GM21576 (cell line): ENCODE measurements around the gene SWI5.
"Not testable (repeated sequence)": the region's sequence is repeated elsewhere in the genome, so short reads cannot be mapped to it uniquely, and the experiment has no call there.

Experiments used
- ATAC-seq: cut with Tn5 transposase; IDR thresholded peaks from one replicate; pipeline ENCODE4 v1.9.1; 2021; ENCODE audit warnings: mild to moderate bottlenecking, moderate library complexity; ENCODE audit not compliant: unreplicated experiment

Gene SWI5

GRCh38 chr9:128276008-128276573 lies at the start of gene SWI5:
SWI5 (plus strand) TSS chr9:128276276.
- peak; percentile 94 for ATAC-seq

- no peak for ATAC-seq
Measured at GRCh38 chr9:128226412-128226801, 49.7 kb upstream of the SWI5 start.

- not testable (repeated sequence) for ATAC-seq
Measured at GRCh38 chr9:128230897-128231296, 45.2 kb upstream of the SWI5 start.

GRCh38 chr9:128231638-128232527 lies 44.2 kb upstream of the SWI5 start:
- no peak for ATAC-seq

GRCh38 chr9:128232528-128233428 lies 43.3 kb upstream of the SWI5 start:
- no peak for ATAC-seq

- ATAC-seq: no peak
Measured at GRCh38 chr9:128233817-128234406, 42.2 kb upstream of the SWI5 start.

GRCh38 chr9:128242124-128242523 lies 34.0 kb upstream of the SWI5 start:
- ATAC-seq: no peak

- ATAC-seq: no peak
Measured at GRCh38 chr9:128242828-128243214, 33.3 kb upstream of the SWI5 start.

GRCh38 chr9:128243215-128244018 lies 32.7 kb upstream of the SWI5 start:
- ATAC-seq: no peak

GRCh38 chr9:128244091-128244836 lies 31.8 kb upstream of the SWI5 start:
- no peak for ATAC-seq

GRCh38 chr9:128244837-128245231 lies 31.2 kb upstream of the SWI5 start:
- ATAC-seq: no peak

GRCh38 chr9:128245421-128246151 lies 30.5 kb upstream of the SWI5 start:
- no peak for ATAC-seq

GRCh38 chr9:128246471-128246870 lies 29.6 kb upstream of the SWI5 start:
- no peak for ATAC-seq

GRCh38 chr9:128247226-128247803 lies 28.8 kb upstream of the SWI5 start:
- ATAC-seq: no peak

- no peak for ATAC-seq
Measured at GRCh38 chr9:128249558-128249907, 26.5 kb upstream of the SWI5 start.

- peak; percentile 85 for ATAC-seq
Measured at GRCh38 chr9:128249908-128250838, 25.9 kb upstream of the SWI5 start.
